Astrocyte of the spinal cord (primary cell): ENCODE data around the gene SHANK2.

Experiments
- DNase-seq: peaks from one replicate; pipeline ENCODE4 v3.0.0; 2011; ENCODE audit warnings: low read depth, low spot score
- H3K4me3 ChIP-seq: 2 replicates; pipeline ENCODE4 v1.5.1; 2011; ENCODE audit warnings: low read depth, mild to moderate bottlenecking, low read length, moderate library complexity
- CTCF ChIP-seq: IDR thresholded peaks from 2 replicates; pipeline ENCODE4 v1.5.1; 2012; ENCODE audit warnings: low read depth, mild to moderate bottlenecking, low read length, inconsistent platforms
- in situ Hi-C: cut with HindIII; loops from 2 replicates; pipeline ENCODE4 v1.10.0; 2017; ENCODE audit warnings: low sequenced_read_pairs

SHANK2 gene

DNA sequence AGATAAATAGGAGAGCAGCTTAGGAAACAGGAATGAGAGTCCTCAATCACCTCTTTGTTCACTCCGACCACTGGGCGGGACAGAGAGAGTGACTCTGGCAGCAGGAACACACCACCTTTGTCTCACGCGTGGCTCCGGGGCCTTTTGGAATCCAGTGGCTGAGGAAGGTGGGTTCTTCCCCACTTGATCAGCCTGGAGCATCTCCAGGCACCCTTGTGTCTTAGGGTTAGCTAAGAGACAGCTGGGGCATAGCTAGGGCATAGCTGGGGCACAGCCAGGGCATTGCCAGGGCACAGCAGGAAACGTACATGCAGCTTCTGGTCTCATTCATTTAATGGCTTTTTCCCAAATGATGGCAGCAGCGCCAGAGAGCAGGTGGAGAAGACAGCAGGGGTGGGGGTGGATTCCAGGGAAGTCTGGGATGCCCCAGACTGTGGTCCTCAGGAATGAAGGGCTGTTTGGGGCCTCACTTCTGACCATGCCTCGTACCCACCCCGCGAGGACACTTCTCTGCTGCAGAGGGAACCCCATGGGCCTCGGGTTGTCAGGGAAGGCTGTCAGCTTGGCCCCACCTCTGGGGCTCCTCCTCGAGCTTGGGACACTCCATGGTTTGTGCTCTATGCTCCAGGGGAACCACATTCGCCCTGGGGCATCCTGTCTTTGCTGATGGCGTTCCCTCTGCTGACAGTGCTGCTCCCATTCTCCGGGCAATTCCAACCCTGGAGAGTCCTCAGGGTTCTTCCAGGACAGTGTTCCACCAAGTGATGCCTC is 30.4 kb upstream of the SHANK2 start:
- in situ Hi-C loops = no loop called here
- H3K4me3 ChIP-seq = no peak overlapping the region
- no peak for TF ChIP-seq CTCF
- no peak for DNase-seq

DNA sequence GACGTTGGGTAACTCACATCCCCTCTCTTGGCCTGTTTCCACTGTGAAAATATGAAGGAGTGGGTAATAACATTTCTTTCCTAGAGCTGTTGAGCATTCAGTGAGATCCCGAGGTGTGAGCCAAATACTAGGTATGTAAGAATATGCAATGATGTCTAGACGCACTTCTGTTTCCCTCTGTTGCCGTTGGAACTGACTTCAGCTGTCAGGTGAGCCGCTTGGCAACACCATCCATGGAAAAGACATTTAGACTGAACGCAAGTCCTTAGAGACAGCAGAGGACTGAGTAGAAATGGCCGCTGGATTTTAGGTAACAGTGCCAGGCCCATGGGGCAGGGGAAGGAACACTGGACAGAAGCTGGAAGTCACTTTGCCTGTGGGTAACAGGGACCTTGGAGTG is 29.5 kb upstream of the SHANK2 start:
- TF ChIP-seq CTCF = no peak
- no peak for DNase-seq
- H3K4me3 ChIP-seq = no peak overlapping the region
- in situ Hi-C loops = no loop called here

- in situ Hi-C loops = no loop called here
- no peak for TF ChIP-seq CTCF
Observed at GRCh38 chr11:71281204-71281603, 28.8 kb upstream of the SHANK2 start.

DNA sequence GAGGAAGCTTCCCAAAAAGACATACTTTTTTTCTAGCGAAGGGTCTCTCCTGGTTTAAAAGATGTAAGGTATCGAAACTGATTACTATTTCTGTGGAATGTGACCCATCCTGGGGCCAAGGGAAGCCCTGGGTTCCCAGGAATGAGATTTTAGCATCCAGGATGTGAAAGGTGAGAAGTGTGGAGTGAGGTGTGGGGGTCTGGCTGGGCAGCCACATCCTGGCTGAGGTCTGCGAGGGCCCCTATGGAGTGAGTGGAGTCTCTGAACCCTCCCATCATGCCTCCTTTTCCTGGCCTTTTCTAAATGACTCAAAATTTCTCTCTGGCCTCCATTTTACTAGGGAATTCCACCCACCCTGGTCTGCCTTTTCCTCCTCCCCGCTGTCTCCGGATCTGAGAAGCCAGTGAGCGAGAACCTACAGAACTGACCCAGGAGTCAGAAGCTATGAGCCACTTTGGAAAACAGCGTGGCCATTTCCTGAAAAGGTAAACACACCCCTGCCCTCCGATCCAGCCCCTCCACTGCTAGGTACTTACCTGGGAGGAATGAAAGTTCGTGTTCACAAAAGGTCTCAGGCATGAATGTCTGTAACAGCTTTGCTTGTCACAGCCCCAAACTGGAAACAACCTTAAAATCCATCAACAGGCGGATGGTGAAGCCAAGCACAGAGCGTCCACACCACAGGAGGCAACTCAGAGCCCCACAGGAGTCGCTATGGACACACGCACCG is 27.7 kb upstream of the SHANK2 start:
- no peak for DNase-seq
- no peak overlapping the region for H3K4me3 ChIP-seq
- no peak for TF ChIP-seq CTCF
- in situ Hi-C loops = no loop called here

More at GRCh38 chr11:71281204-71281603, 28.8 kb upstream of the SHANK2 start:
- no peak overlapping the region for H3K4me3 ChIP-seq
- DNase-seq = no peak

- H3K4me3 ChIP-seq = no peak overlapping the region
- in situ Hi-C loops = no loop called here
- no peak for DNase-seq
- TF ChIP-seq CTCF = no peak
Observed at GRCh38 chr11:71272161-71272560, 19.8 kb upstream of the SHANK2 start.

GRCh38 chr11:71269603-71270511 is 17.5 kb upstream of the SHANK2 start:
- in situ Hi-C loops = no loop called here
- TF ChIP-seq CTCF = no peak
- H3K4me3 ChIP-seq = no peak overlapping the region
- DNase-seq = peak; percentile 16
